NOMO-1 treated with DMSO at 0.1 percent for 48 hours (cell line): ENCODE measurements around the gene MOG.
A peak's percentile ranks its signal among the peaks of the same experiment; 100 is the strongest.

Experiments
- DNase-seq: peaks from one replicate; lab custom pipeline; 2025; ENCODE audit not compliant: unreplicated experiment; lab: John Stamatoyannopoulos, UW

MOG gene

GRCh38 chr6:29675561-29675960, 18.7 kb downstream of the MOG start:
- DNase-seq: no peak

DNA sequence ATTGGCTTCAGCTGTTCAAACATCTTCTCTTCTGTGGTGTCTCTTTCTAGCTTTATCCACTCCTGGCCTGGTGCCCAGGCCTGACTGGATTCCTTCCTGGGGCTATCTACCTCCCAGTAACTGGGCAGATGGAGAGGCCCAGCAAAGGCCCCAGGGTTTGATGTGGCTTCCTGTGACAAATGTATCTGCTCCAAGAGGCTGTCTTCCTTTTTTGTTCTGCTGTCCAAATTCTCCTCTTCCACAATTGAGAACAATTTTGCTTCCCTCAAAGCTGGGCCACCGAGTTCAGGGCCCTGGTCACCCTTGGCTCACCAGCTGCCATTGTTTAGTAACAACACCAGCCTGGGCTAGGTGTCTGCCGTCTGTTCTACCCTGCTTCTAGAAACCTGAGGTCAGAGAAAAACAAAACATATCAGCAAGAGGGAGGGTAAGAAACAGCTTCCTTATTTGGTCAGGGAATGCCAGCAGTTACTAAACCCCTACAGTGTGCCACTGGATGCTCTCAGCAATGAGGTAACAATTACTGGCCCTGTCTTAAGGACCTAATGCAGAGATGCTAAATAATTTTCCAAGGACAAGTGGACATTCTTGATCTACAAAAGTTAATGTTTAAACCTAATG, 20.2 kb downstream of the MOG start:
- DNase-seq: peak; percentile 13

GRCh38 chr6:29678114-29678513, 21.2 kb downstream of the MOG start:
- DNase-seq: no peak

DNA sequence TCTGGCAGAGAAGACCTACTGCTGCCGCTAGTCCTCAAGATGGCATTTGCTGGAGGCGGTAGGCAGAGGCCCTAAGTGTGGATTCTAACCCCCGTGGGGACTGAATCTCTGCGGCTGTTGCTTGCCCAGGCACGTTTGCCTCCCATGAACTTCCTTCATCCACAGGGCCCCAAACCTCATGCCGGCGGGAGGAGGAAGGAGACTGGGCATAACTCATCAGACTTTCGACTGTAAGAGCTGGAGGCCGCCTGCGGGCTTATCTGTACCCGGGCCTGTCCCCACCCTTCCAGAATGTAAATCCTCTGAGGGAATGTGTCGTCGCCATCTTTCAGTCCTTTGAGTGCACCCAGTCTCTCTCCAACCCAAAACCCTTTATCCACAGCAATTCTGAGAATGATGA, 23.1 kb downstream of the MOG start:
- peak; percentile 30 for DNase-seq

DNA sequence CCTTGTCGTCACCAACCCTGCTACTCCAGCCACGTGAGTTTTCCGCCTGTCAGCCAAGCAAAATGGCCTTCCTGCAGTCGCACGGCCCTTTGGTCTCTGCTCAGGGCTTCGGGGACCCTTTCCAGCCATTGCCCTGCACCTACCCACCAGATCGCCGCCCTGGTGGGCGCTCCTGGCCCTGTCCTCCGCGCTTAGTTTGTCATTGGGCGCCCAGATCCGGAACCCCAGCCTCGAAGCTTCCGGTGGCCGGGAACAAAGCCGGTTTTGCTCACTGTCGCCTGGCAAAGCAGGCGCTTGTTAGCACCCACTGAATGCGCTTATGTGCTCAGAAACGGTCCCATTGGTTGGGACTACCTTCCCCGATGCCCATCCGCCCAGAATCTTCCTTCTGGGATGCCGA, 23.5 kb downstream of the MOG start:
- peak; percentile 16 for DNase-seq

GRCh38 chr6:29680904-29681303, 24.0 kb downstream of the MOG start, which contains the start of gene ZFP57:
ZFP57 (minus strand) TSS chr6:29681152; CDS start chr6:29677003, 4,149 bp downstream.
- no peak for DNase-seq

DNA sequence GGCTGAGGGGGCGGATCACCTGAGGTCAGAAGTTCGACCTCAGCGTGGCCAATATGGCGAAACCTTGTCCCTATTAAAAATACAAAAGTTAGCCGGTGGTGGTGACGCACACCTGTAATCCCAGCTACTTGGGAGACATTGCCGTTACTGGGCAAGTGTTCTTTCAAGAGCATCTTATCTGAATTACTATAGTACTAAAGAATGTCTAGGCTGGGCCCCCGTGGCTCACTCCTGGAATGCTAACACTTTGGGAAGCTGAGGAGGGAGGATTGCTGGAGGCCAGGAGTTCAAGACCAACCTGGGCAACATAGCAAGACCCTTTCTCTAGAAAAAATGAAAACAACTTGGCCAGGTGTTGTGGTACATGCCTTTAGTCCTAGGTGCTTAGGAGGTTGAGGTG, 24.9 kb downstream of the MOG start:
- DNase-seq: no peak

GRCh38 chr6:29685718-29686326, 28.9 kb downstream of the MOG start:
- peak; percentile 11 for DNase-seq

DNA sequence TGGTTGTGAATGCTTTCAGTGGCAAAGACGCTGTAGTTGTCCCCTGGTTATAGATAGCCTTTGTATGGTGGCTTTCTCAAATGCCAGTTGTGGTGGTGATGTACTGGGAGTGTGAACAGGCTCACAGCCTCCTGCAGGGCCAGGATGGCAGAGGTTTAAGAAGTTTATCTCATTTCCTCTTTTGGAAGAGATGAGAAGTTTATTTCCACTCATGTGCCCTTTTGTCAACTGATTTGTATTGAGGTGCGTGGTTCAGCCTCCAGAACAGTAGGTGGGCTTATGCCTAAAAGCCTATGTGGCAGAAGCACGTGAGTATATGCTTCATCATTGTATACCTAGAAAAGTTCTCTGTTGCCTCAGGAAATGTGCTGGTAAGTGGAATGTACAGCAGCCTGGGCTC, 37.7 kb downstream of the MOG start:
- no peak for DNase-seq

GRCh38 chr6:29696147-29697125, 39.5 kb downstream of the MOG start:
- DNase-seq: no peak

- peak; percentile 12 for DNase-seq
Measured at GRCh38 chr6:29702519-29703103, 45.7 kb downstream of the MOG start.

DNA sequence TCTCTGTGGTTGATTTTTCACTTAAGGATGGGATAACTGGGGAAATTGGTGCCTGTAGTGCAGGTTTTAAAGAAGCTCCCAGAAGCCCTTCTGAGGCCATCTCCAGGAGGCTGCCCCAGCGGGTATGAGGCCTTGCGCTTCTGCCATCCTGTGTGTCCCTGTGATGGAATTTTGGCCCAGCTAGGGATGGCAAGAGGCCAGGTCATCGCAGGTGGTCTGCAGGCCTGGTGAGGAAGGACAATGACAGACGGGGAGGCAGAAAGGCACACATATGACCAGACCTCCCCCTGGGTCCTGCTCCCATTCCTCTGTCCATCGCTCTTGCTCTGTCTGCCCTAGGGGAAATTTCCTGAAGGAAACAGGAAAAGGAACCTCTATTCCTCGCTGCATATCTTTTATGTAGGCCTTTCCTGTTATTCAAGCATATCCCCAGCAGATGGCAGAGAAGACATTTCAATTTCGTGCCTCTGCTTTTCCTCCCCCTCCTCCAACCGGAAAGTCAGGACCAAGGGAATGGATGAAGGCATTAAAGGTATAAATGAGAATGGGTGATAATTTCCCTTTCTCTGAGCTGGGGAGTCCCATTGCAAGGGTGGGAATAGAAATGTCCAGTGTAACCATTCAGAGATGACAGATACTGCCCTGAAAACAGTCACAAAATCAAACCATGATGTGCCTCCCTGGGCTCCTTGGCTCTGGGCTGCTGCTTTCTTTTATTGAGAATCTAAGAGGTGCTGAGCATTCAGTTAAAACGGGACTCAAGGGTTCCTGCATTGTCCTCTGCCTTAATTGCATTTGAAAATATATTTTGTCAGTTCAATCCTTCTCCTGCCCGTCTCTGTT, 48.7 kb downstream of the MOG start:
- DNase-seq: no peak

GRCh38 chr6:29708432-29709179, 51.7 kb downstream of the MOG start:
- DNase-seq: no peak

DNA sequence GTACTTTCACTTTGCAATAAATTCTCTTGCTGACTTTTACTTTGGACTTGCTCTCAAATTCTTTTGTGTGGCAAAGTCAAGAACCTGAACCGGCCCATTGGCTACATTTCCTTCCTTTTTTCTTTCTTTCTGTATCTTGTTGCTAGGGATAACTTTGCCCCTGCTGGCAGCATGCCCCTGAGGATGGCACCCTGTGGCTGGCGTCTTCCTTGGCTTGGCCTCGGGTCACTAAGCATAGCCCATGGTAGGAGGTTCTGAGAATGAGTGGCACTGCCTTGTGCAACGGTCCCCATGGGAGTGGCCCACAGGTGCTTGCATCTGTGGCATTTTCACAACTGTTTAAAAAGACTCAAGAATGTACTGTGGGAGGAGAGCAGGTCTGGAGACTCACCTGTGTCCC, 52.3 kb downstream of the MOG start:
- no peak for DNase-seq

DNA sequence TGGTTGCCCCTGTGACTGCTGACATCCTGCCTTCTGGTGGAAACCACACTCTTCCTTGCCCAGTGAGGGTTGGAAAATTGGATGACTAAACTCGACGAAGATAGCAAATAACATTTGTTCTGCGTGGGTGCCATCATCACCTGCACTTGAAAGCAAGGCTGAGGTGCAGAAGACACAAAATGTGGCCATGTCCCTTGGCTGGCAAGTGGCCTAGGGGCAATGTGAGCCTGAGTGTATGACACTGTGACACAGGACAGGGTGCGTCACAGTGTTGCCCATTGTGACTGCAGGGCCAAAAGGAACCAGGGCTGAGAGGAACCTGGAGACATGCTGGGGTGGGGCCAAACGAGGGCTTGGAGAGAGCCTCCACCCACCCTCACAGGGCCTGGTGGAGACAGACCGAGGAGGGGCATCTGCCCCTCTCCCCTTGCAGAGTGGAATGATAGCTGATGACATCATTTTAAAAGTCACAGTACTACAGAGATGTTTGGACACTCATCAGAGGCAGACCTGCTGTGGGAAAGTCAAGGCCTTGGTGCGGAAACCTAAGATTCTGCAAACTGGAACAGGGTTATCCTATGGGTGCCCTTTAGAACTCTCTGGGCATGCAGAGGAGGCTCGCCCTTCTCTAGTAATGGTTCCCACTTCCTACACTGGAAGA, 53.5 kb downstream of the MOG start:
- DNase-seq: no peak

GRCh38 chr6:29720863-29721262, 64.0 kb downstream of the MOG start:
- DNase-seq: no peak
